CD4-positive, alpha-beta T cell treated with Interleukin-12 subunit alpha and Interleukin-12 subunit beta, for 1 hour (primary cell): ENCODE measurements around the gene BOD1.

Experiments used
- DNase-seq: peaks from one replicate; pipeline ENCODE4 v3.0.0-alpha.2; 2020

BOD1 gene

DNA sequence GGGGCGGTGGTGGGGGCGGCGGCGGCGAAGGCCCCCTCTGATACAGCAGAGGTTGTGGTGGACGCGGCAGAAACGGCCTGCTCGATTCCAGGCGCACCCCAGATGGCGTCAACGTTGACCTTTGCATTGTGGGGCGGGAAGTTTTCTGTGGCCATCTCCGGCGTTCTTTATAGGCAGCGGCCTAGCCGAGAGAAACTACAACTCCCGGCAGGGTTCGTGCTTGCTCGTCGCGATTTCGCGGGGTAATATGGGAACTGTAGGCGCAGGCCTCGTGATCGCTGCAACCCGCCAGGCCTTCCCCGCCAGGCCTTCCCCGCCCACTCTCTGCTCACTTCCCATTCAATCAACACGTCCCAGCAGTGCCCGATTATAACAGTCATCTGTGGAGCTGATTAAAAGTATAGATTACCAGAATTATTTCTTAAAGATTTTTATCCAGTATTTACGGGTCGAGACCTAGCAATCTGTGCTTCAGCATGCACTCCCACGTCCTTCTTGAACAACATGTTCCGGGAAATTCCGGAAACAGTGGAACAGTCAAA lies at the start of gene BOD1:
BOD1 (minus strand) TSS at position 74 of the 542 bp plus-strand sequence. CDS start 214 bp downstream, outside the sequence.
- peak; percentile 97 for DNase-seq

DNA sequence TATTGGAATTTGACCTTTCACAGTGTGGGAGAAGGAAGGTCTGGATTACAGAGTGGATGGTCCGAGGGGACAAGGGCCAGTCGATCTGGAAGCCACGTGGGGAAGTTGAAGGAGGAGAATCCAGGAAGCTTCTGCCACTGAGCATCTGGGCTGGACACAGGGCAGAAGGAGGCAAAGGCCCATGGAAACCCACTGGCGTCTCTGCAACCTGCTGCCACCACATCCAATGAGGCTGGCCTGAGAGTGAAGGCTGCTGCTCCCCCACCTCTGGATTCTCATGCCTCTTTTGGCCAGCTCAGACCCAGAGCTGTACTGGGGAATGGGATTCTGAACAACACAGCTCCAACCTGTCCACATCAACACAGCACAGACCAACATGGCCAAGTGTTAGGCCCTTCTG lies 48.9 kb upstream of the BOD1 start:
- DNase-seq = no peak

DNA sequence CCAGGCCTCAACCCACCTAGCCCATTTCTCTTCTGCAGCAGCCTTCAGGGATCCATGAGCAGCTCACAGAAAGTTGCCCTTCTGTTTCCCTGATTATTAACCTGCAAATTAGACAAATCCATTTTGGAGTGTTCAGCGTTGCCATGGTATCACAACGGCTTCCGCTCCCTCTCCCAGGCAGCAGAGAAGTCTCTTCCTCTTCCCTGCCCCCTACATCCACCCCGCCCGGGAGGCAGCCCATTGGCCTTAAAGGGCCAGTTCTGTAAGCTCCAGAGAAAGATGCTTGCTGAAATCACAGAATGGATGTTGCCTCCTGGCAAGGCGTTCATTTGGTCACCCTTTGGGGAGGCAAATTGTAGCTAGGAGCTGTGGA lies 47.7 kb upstream of the BOD1 start:
- DNase-seq = no peak

DNA sequence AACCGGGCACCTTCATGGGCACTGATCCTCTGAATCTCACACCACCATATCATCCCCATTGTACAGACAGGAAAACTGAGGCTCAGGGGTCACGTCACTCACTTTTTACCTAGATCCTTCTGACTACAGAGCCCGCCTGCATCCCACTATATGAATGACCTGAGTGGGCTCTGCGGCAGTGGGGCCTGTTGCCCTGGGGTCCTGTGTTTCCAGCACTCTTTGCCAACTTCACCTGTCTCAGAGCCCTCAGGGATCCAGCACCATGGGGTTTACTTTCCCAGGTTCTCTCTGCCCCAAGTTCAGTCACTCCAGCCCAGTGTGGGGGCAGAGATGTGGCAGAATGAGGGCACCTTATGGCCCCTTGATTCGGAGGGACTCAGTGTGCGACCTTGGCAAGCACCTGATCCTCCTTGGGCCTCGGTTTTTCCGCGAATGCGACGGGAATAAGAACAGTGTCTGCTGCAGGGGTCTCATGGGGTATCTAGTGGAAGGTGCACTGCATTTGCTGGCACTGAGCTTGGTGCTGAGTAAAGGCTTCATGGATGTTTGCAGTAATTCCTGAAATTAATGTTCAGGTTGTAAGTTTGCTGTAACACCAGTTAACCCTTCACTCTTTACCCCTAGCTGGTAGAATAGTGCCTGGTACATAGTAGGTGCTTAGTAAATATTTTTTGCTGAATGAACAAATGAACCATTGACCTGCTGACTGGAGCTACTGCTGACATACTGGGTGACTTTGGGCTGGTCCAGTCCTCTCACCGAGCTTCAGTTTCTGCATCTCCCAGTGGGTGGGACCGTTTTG lies 47.1 kb upstream of the BOD1 start:
- no peak for DNase-seq

DNA sequence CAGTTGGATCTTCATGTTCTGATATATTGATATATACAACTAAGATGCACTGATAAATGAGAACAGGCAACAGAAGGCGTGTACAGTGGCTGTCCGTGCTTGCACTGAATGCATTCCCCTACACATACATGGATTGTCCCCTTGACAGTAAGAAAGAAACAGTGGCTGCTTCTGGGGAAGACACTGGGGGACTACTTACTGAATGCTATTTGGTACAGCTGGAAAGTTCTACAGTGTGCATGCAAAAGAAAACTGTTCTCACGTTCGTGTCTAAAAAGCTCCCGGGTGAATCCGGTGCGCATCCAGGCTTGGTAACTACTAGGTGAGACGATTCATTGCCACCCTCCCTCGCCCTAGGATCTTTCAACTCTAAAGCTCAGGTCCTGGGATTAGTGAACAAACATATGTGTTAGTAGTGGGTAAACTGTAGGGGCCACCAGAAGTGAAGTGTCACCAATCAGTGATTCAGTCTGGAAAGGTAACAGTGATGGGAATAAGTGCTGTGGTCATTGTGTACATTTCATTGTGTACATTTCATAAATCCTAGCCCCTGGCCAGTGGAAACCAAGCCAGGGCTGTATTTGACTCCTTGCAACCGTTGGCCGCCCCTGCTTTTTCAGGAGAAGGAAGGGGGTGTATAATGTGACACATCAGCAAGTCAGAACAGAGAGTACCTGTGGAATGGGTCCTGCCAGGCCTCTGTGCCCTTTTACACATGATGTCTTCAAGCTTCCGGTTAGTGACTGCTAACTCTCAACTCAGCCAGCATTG lies 46.3 kb upstream of the BOD1 start:
- no peak for DNase-seq

DNA sequence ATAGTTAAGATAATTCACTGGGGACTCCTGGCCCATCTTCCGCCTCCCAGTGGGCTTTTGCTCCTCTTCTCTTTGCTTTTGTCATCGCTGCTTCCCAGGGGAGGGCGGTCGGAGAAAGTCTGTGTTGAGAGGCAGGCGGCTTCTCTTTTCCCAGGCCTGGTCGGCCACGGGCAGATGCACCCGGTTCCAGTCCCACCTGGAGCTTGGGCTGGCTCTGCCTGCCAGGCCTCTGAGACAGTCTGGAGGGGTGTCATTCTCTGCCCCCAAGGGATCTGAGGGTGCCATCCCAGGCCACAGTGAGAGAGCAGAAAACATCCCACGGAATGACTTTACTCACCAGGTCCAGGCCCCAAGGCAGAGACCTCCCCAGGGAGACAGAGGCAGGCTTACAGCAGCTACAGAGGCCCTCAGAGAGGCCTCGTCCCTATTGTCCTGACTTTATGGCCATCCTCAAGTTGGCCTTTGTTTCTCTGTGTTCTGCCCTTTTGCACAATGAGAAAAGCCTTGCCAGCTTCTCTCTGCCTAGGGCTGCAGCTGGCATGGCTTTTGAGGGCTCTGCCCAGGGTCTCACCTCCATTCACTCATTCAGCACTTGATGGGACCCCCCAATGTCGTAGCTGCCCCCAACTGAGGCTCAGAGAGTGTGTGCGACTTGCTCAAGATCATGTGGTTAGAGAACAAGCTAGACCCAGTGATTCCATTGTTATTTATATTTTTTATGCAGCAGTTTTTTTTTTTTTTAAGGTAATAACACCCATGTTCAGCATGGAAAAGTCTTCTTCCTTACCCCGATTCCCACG lies 44.2 kb upstream of the BOD1 start:
- DNase-seq = no peak

DNA sequence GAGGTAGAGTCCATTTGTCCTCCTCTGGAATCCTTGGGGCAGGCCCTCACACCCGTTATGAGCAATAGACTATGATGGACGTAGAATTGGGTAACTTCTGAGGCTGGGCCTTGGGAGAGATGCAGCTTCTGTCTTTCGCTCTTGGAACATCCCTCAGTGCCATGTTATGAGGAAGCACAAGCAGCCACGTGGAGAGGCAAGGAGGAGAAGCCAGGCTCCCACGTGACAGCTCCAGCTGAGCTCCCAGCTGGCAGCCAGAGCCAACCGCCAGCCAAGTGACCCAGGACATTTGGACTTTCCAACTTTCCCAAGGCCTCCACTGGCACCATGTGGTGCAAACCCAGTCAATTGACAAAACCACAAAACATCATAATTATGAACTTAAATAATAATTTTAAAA lies 43.0 kb upstream of the BOD1 start:
- no peak for DNase-seq

DNA sequence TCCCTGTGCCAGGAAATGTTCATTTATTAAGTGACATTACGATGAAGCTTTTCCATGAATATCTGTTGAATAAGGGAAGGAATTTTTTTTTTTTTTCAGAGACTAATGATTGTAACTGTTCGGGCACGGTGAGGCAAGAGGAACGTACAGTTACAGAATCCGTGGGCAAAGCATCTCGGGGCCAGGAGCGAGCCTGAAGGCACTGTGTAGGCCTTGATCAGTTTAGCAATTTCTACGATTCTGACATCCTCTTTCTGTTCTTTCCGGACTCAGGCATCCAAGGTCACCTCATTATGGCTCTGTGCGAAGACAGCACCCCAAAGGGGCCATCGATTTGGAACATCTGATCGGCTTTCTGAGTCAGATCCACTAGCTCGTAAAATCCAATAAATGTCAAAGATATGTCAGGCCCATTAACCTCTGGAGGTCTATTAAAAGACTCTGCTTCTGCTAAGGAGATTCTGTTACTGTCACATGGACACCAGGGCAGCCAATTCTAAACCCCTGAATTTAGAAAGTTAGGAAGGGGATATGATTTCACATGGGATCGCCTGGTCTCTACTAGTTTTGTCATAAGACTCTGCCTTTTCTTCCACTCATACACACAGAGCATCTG lies 41.4 kb upstream of the BOD1 start:
- DNase-seq = no peak

DNA sequence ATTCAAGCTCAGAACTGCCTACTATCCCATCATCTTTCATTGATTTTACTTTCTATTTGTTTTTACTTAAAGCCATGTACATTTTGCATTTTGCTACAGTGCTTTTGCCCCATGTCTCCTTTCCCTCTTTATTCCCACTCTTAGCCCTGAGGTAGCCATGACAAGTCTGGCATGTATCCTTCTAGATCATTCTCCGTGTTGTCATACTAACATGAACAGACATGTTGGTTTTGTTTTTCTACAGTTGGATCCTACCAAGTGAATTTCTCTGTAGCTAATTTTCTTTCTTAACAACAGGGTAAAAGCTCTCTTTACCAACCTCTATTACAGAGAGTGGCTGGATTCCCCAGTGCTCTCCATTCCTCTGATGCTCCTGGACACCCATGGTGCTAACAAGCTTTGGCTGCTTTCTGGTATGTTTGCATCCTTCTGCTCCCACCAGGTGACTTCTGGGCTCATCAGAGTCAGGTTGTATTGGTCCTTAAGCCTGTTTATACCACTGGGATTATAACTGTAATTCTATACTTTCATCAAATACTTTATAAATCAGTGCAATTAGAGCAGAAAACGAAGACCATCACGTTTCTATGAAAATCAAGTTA lies 38.8 kb upstream of the BOD1 start:
- DNase-seq = no peak

DNA sequence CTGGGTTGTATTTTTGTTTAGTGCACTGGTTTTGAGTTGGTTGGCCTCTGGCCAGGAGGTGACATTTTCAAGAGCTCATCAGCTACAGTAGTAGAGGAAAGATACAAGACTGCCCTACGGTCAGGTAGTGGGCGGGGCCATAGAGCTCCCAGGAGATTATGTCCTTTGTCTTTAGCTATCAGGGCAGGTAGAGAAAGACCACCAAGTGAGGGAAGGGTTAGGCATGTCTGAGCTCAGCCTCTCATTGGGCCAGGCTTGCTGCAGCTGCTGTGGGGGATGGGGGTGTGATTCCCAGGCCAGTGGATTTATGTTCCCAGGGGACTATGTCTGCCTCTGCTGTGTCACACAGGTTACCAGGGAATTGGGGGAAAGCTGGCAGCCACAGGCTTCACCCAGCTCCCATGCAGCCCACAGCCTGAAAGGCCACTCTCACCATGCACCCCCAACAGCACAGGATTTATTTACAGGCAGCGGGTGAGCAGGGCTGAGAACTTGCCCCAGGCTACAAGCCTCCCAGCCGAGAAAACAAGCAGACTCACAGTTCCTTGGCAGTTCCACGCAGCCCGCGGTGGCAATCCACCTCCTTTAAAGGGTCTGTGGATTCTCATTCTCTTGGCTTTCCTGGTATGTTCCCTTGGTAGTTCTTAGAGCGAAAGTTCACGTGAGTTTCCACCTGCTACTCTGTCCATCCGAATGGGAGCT lies 37.5 kb upstream of the BOD1 start:
- no peak for DNase-seq

DNA sequence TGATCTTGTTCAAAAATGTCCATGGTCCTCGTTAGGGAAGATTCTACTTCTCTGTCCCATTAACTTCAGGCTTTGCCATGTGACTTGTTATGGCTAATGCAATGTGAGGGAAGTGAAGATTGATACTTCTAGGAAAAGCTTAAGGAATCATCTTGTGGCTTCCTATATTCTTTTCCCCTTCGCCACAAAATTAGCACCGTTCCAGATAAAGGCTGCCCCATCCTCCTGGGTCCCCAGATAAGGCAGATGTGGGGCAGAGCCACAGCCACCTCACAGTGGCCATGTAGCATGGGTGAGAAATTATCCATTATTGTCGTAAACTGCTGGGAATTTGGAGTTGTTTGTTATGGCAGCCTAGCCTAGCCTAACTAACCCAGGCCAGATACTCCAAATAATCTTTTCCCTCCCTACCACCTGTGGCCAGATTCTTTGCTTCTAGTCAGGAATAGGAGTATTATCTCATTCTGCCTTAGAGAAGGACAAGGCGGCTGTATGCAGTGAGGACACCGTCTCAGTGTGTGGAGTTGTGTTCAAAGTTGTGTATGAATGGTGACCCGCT lies 31.9 kb upstream of the BOD1 start:
- no peak for DNase-seq

DNA sequence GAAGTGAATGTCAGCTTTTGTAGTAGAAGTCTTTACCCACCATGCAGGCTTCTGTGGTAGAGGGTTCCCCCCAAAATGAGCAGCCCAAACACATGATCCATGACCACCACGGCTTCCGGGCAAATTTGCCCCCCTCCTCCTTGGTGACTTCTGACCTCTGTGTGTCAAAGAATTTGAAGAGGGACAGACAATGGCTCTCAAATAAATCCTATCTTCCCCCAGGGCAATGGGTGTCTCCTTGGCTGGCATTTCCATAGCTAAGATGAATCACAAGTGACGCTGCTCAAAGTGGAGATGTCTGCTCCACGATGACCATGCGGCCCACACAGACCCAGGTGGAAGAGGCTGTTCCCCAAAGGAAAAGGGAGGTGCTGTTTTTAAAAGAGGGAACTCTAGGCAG lies 30.2 kb upstream of the BOD1 start:
- no peak for DNase-seq

DNA sequence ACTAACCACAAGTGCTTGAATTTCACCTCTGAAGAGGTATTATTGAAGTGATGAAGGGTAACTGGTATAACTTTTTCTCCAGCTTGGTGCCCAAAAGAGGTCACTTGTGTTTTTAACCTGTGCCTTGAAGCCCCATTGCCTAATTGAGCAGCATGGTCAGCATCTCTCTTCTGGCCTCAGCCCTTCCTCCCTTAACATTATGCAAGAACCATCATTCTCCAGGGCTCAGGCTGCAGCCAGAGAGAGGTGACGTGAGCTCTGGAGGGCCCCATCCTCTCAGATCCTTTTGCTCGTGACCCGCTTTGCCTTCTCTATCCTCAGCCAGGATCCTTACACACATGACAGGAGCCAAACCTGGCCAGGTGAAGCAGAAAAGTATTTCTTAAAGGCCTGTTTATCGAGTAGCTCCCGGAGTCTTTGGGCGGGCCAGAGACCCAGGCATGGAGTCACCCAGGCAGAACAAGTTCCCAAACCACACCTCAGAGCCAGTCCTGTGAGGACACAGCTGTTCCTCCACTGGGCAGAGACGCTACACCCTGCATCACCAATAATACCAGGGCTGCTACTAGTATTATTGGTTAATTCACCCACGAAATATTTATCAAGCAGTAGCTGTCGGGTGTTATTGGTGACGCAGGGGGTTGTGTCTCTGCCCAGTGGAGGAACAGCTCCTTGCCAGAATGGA lies 29.6 kb upstream of the BOD1 start:
- DNase-seq = no peak

DNA sequence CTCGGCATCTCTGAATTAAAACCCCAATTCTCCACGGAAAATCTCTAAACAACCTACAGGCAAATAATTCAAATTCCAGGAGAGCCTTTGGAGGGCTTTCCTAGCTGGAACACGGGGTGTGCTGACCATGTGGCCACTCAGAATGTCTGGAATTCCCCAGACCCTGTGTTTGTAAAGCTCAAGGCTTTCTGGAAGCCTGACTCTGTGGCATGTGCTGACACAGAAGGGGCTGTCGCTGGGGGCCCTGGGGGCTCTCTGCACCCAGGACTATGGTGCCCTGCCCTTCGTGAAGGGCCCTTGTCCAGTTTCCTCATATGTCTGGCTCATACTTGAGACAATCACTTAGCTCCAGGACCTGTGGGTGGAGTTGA lies 29.0 kb upstream of the BOD1 start:
- no peak for DNase-seq

DNA sequence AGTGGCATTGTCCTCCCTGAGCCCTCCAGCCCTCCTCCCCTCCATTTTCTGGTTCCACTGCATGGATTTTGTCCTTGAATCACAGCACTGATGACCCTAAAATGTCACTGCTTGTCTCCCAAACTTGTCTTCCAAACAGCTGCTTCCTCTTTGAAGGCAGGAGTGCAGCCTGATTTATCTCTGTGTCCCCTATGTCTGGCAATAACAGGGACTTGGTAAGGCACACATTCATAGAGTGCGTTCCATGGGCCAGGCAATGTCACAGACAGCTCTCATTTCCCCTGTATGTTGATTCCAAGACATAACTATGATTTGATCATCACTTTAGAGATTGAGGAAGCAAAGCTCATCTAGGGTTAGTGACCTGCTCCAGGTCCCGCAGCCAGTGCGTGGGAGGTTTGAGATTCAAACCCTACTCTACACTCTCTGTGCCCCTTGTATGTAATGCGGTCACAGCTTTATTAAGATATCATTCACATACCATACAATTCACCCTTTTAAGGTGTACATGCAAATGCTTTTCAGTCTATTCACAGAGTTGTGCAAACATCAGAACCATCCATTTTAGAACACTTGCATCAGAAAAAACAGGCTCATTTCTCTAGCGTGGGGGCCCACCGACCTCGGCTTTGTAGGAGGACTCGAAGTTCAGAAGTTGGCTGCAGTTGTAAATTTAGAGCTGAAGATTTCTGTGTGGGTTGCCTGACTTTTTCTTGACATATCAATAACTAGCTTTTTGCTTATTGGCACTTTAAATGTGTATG lies 28.4 kb upstream of the BOD1 start:
- no peak for DNase-seq

DNA sequence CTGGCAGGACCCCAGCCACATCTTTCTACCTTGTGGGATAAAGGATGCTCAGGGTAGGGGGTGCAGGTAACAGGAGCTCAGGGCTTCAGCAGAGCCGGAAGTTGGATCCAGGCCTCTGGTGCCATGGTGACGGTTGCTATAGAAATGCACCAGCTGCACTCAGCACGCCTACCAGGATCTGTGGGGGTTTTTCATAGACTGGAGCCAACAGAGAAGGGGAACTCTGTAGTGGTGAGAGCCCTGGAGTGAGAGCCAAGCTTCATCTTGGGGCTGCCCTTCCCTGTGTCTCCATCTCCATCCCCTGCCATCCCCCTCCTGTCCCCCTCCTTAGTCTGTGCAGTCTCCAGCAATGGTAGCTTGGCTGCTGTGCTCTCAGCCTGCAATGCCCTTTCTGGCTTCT lies 27.5 kb upstream of the BOD1 start:
- no peak for DNase-seq

DNA sequence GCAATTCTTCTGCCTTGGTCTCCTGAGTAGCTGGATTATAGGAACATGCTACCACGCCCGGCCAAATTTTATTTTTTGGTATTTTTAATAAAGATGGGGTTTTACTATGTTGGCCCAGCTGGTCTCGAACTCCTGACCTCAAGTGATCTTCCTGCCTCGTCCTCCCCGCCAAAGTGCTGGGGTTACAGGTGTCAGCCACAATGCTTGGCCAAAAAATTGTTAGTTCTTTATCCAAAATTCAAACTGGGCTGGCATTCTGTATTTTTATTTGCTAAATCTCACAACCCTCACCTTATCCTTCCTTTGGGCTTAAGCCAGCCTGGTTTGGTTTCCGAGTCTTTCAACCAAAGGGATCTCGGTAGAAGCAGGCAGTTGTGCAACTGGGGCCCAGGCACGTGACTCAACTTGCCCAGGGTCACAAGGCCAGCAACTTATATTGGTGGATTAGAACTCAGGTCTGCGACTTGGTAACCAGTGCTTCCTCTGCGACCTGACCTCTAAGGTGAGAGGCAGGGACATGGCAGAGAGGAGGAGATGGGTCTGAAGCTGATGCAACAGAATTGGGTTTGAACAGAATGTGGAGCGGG lies 26.5 kb upstream of the BOD1 start:
- no peak for DNase-seq

DNA sequence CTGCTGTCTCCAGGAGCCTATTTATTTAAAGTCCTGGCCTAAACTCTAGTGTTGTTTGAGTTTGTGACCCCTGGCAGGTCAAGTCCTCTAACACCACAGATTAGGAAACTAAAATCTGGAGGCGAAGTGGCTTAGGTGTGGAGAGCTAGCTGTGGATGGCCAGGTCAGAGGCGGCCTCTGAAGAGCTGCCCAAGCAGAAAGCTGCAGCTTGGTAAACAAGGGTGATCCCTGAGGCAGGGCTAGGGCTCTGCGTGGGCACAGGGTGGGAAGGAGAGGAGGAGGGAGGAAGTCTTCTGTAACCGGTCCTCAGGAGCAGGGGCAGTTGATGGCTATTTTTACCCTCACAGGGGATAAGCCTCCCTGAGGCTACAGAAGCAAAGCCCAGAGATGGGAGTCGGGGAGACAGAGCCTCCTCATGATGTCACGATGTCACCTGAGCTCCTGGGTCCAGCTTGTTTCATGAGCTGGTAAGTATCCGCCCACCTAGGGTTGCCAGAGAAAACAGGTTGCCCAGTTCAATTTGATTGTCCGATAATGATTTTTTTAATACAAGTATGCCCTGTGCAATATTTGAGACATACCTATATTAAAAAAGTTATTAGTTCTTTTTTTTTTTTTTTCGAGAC lies 25.9 kb upstream of the BOD1 start:
- no peak for DNase-seq

DNA sequence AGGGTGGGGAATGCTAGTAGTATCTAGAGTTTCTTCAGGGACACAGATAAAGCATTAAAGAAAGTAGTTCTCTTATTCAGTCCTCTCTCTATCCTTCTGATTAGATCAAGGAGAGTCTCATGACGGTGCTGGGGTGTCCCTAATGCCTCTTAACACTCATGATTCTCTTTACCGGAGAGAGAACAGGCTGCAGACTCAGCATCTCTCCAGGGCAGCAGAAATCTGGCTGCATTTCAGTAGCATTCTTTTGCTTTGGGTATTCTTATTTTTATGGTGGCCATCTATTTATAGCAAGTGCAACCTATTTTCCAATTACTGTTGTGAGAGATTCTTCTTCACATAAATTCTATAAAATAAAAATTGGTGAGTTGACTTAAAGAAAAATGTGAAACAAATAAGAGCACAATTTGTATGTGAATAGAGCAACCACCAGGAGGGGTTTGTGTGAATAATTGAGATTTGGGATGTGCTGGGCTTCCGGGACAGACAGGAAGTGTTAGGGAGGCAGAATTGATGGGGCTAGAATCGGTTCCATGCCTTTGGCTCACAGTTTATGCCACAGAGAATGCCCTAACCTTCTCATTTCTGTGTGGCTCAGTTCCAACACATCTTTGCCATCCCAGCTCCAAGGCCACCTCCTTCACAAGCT lies 23.8 kb upstream of the BOD1 start:
- no peak for DNase-seq
